HEK293 (cell line): ENCODE data around the gene KRT8.

Source experiments
- EGR2 ChIP-seq: fragments of 450-650 bp; formaldehyde crosslinking; IDR thresholded peaks from 2 replicates; pipeline ENCODE4 v1.5.1; 2016; ENCODE audit warnings: low read depth, missing biosample characterization, missing genetic modification characterization
- GFI1B ChIP-seq: fragments of 450-650 bp; formaldehyde crosslinking; IDR thresholded peaks from 2 replicates; pipeline ENCODE4 v1.5.1; 2016; ENCODE audit warnings: missing biosample characterization, missing genetic modification characterization
- KLF16 ChIP-seq: fragments of 450-650 bp; formaldehyde crosslinking; IDR thresholded peaks from 2 replicates; pipeline ENCODE4 v1.5.1; 2017; ENCODE audit warnings: missing biosample characterization, missing genetic modification characterization
- MYNN ChIP-seq: fragments of 450-650 bp; formaldehyde crosslinking; IDR thresholded peaks from 2 replicates; pipeline ENCODE4 v1.5.1; 2016; ENCODE audit warnings: missing biosample characterization, missing genetic modification characterization, borderline replicate concordance
- PATZ1 ChIP-seq: fragments of 450-650 bp; formaldehyde crosslinking; IDR thresholded peaks from 2 replicates; pipeline ENCODE4 v1.5.1; 2016; ENCODE audit warnings: missing biosample characterization, missing genetic modification characterization
- RBAK ChIP-seq: fragments of 450-650 bp; formaldehyde crosslinking; IDR thresholded peaks from 2 replicates; pipeline ENCODE4 v1.5.1; 2016; ENCODE audit warnings: missing biosample characterization, missing genetic modification characterization
- REST ChIP-seq: fragments of 450-650 bp; formaldehyde crosslinking; IDR thresholded peaks from 2 replicates; pipeline ENCODE4 v1.5.1; 2016; ENCODE audit warnings: missing biosample characterization, missing genetic modification characterization
- SALL2 ChIP-seq: fragments of 450-650 bp; formaldehyde crosslinking; IDR thresholded peaks from 2 replicates; pipeline ENCODE4 v1.5.0; 2017; ENCODE audit warnings: missing biosample characterization, mild to moderate bottlenecking, missing genetic modification characterization, borderline replicate concordance
- SCRT1 ChIP-seq: fragments of 450-650 bp; formaldehyde crosslinking; IDR thresholded peaks from 2 replicates; pipeline ENCODE4 v1.5.1; 2016; ENCODE audit warnings: missing biosample characterization, missing genetic modification characterization, borderline replicate concordance
- SP2 ChIP-seq: fragments of 450-650 bp; formaldehyde crosslinking; IDR thresholded peaks from 2 replicates; pipeline ENCODE4 v1.5.1; 2016; ENCODE audit warnings: missing biosample characterization, missing genetic modification characterization
- ZFHX2 ChIP-seq: fragments of 450-650 bp; formaldehyde crosslinking; conservative IDR thresholded peaks from 2 replicates; pipeline ENCODE4 v1.5.1; 2016; ENCODE audit warnings: missing biosample characterization, missing genetic modification characterization
- ZNF140 ChIP-seq: fragments of 450-650 bp; formaldehyde crosslinking; IDR thresholded peaks from 2 replicates; pipeline ENCODE4 v1.5.1; 2016; ENCODE audit warnings: missing biosample characterization, missing genetic modification characterization
- ZNF18 ChIP-seq: fragments of 450-650 bp; formaldehyde crosslinking; IDR thresholded peaks from 2 replicates; pipeline ENCODE4 v1.5.1; 2016; ENCODE audit warnings: missing biosample characterization, missing genetic modification characterization
- ZNF202 ChIP-seq: fragments of 450-650 bp; formaldehyde crosslinking; IDR thresholded peaks from 2 replicates; pipeline ENCODE4 v1.5.1; 2016; ENCODE audit warnings: missing biosample characterization, missing genetic modification characterization, borderline replicate concordance
- ZNF23 ChIP-seq: fragments of 450-650 bp; formaldehyde crosslinking; IDR thresholded peaks from 2 replicates; pipeline ENCODE4 v1.5.1; 2016; ENCODE audit warnings: missing biosample characterization, missing genetic modification characterization, borderline replicate concordance
- ZNF324 ChIP-seq: fragments of 450-650 bp; formaldehyde crosslinking; IDR thresholded peaks from 2 replicates; pipeline ENCODE4 v1.5.1; 2016; ENCODE audit warnings: missing biosample characterization, missing genetic modification characterization
- ZNF416 ChIP-seq: fragments of 450-650 bp; formaldehyde crosslinking; IDR thresholded peaks from 2 replicates; pipeline ENCODE4 v1.5.1; 2016; ENCODE audit warnings: missing biosample characterization, missing genetic modification characterization
- ZNF423 ChIP-seq: fragments of 450-650 bp; formaldehyde crosslinking; IDR thresholded peaks from 2 replicates; pipeline ENCODE4 v1.5.1; 2016; ENCODE audit warnings: missing biosample characterization, missing genetic modification characterization
- ZNF558 ChIP-seq: fragments of 450-650 bp; formaldehyde crosslinking; IDR thresholded peaks from 2 replicates; pipeline ENCODE4 v1.5.1; 2016; ENCODE audit warnings: missing biosample characterization, missing genetic modification characterization
- ZNF585B ChIP-seq: fragments of 450-650 bp; formaldehyde crosslinking; IDR thresholded peaks from 2 replicates; pipeline ENCODE4 v1.5.1; 2016; ENCODE audit warnings: missing biosample characterization, missing genetic modification characterization
- ZNF626 ChIP-seq: fragments of 450-650 bp; sonication (Bioruptor Pico); formaldehyde crosslinking; IDR thresholded peaks from 2 replicates; pipeline ENCODE4 v1.5.1; 2018; ENCODE audit warnings: missing biosample characterization, missing genetic modification characterization, inconsistent platforms
- ZNF701 ChIP-seq: fragments of 450-650 bp; formaldehyde crosslinking; IDR thresholded peaks from 2 replicates; pipeline ENCODE4 v1.5.1; 2016; ENCODE audit warnings: missing biosample characterization, missing genetic modification characterization
- TF ChIP-seq, protein P1 (sequence below): fragments of 450-650 bp; formaldehyde crosslinking; optimal IDR thresholded peaks from 2 replicates; pipeline ENCODE3; 2016; ENCODE audit warnings: missing biosample characterization, mild to moderate bottlenecking, missing genetic modification characterization
- TF ChIP-seq, protein P2 (sequence below): fragments of 450-650 bp; IDR thresholded peaks from 2 replicates; pipeline ENCODE4 v1.5.1; 2018; ENCODE audit warnings: missing biosample characterization, mild to moderate bottlenecking, missing genetic modification characterization
- TF ChIP-seq, protein P3 (sequence below): fragments of 450-650 bp; formaldehyde crosslinking; IDR thresholded peaks from 2 replicates; pipeline ENCODE4 v1.5.1; 2016; ENCODE audit warnings: missing biosample characterization, missing genetic modification characterization, borderline replicate concordance

Gene KRT8

GRCh38 chr12:52879394-52880351 is 25.2 kb downstream of the KRT8 start (continued):
- TF ChIP-seq ZNF701 (tag by site-specific recombination) (no peak), ZNF202 (tag by site-specific recombination) (no peak), GFI1B (tag by site-specific recombination) (no peak), EGR2 (tag by site-specific recombination) (peak; percentile 80), ZFHX2 (tag by site-specific recombination) (peak; percentile 91), SP2 (tag by site-specific recombination) (peak; percentile 36; the same call in 1 of the 2 replicates), REST (tag by site-specific recombination) (no peak), ZNF23 (no peak), SCRT1 (no peak), ZNF324 (tag by site-specific recombination) (no peak), MYNN (tag by site-specific recombination) (no peak), RBAK (tag by site-specific recombination) (no peak), KLF16 (tag by site-specific recombination) (0 out of 2 replicates have a peak, but pooled peaks have one; percentile 46), ZNF416 (no peak), PATZ1 (tag by site-specific recombination) (peak; percentile 80), ZNF140 (tag by site-specific recombination) (no peak), ZNF423 (tag by site-specific recombination) (peak; percentile 58), SALL2 (tag by site-specific recombination) (no peak), ZNF626 (tag by site-specific recombination) (no peak), ZNF558 (tag by site-specific recombination) (no peak), ZNF585B (tag by site-specific recombination) (no peak), ZNF18 (tag by site-specific recombination) (no peak)
- TF ChIP-seq, protein P1, sequence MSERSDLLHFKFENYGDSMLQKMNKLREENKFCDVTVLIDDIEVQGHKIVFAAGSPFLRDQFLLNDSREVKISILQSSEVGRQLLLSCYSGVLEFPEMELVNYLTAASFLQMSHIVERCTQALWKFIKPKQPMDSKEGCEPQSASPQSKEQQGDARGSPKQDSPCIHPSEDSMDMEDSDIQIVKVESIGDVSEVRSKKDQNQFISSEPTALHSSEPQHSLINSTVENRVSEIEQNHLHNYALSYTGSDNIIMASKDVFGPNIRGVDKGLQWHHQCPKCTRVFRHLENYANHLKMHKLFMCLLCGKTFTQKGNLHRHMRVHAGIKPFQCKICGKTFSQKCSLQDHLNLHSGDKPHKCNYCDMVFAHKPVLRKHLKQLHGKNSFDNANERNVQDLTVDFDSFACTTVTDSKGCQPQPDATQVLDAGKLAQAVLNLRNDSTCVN (tag by site-specific recombination), result peak; percentile 42
- TF ChIP-seq, protein P2, sequence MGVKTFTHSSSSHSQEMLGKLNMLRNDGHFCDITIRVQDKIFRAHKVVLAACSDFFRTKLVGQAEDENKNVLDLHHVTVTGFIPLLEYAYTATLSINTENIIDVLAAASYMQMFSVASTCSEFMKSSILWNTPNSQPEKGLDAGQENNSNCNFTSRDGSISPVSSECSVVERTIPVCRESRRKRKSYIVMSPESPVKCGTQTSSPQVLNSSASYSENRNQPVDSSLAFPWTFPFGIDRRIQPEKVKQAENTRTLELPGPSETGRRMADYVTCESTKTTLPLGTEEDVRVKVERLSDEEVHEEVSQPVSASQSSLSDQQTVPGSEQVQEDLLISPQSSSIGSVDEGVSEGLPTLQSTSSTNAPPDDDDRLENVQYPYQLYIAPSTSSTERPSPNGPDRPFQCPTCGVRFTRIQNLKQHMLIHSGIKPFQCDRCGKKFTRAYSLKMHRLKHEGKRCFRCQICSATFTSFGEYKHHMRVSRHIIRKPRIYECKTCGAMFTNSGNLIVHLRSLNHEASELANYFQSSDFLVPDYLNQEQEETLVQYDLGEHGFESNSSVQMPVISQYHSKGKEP (tag by site-specific recombination), result no peak
- TF ChIP-seq, protein P3, sequence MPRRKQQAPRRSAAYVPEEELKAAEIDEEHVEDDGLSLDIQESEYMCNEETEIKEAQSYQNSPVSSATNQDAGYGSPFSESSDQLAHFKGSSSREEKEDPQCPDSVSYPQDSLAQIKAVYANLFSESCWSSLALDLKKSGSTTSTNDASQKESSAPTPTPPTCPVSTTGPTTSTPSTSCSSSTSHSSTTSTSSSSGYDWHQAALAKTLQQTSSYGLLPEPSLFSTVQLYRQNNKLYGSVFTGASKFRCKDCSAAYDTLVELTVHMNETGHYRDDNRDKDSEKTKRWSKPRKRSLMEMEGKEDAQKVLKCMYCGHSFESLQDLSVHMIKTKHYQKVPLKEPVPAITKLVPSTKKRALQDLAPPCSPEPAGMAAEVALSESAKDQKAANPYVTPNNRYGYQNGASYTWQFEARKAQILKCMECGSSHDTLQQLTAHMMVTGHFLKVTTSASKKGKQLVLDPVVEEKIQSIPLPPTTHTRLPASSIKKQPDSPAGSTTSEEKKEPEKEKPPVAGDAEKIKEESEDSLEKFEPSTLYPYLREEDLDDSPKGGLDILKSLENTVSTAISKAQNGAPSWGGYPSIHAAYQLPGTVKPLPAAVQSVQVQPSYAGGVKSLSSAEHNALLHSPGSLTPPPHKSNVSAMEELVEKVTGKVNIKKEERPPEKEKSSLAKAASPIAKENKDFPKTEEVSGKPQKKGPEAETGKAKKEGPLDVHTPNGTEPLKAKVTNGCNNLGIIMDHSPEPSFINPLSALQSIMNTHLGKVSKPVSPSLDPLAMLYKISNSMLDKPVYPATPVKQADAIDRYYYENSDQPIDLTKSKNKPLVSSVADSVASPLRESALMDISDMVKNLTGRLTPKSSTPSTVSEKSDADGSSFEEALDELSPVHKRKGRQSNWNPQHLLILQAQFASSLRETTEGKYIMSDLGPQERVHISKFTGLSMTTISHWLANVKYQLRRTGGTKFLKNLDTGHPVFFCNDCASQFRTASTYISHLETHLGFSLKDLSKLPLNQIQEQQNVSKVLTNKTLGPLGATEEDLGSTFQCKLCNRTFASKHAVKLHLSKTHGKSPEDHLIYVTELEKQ, result no peak
